Measurements from ENCODE around the gene S1PR4. TPM values are rescaled to one million over a fixed set of nuclear protein-coding genes. Genes with fewer than 3 reads are reported as not detected.

S1PR4 gene
- total and polyA plus RNA-seq, 7 experiments from 2014 or later: 61.0 to 589 (median 213) TPM

GRCh38 chr19:3183721-3184641 lies 5.4 kb downstream of the S1PR4 start:
- peaks cover 0 to 40% (median 12%) of the 10 kb centered on the region in 3 experiments for H3K36me3 ChIP-seq (ENCODE audit: control insufficient read depth in 2 of 3, insufficient read depth in 3 of 3, low read length in 3 of 3)
- Mint-ChIP-seq H3K36me3 (peaks cover 0 to 44% (median 18%) of the 10 kb centered on the region in 5 donors), H3K9me3 (peaks cover 0 to 3% (median 0%) of the 10 kb centered on the region in 11 donors), H3K27me3 (peaks cover 0 to 2% (median 0%) of the 10 kb centered on the region in 5 donors), H3K4me3 (peak overlapping the region; percentile 86 to 99 (median 94)), H3K4me1 (peaks cover 37 to 62% (median 49%) of the 10 kb centered on the region in 7 donors), H3K27ac (peak overlapping the region; percentile 78 to 99 (median 91))
- no peaks in the 10 kb centered on the region for H3K9me3 ChIP-seq (ENCODE audit: control insufficient read depth in 2 of 3, low read length in 3 of 3)
- no peak for ATAC-seq
- peak overlapping the region; percentile 34 for H3K27ac ChIP-seq (ENCODE audit: low read depth, low read length)
- no peaks in the 10 kb centered on the region for H3K27me3 ChIP-seq (ENCODE audit: control insufficient read depth in 2 of 2, insufficient read depth in 2 of 2, low read length in 2 of 2)
- intact Hi-C loops (cut with micrococcal nuclease): loop anchor here (2.0 to 5.0 kb wide), 4 partner anchors 233 to 1218 kb away; partner anchors contain the start of genes CHAF1A (in 1 of the 2), MRPL54 (in 1 of the 2), SH3GL1 (in 1 of the 2) and ZNF57 (in 1 of the 2)
- H3K4me3 ChIP-seq (ENCODE audit: low read length): peak overlapping the region; percentile 18
- no peak for DNase-seq
- ChIA-PET POLR2A (interaction anchor here (0.6 to 3.9 kb wide), 12 partner anchors 11 to 591 kb away, joined by 3 to 21 read pairs (median 4); partner anchors contain the start of gene TLE6), CTCF (interaction anchor here (0.6 to 1.8 kb wide), 4 partner anchors 20 to 205 kb away, joined by 3 to 5 read pairs (median 3); no protein-coding TSS in a partner anchor)
- peaks cover 52 to 59% of the 10 kb centered on the region in 2 donors for H3K4me1 ChIP-seq (ENCODE audit: control insufficient read depth in 2 of 2, insufficient read depth in 2 of 2, low read length in 2 of 2)

- DNase-seq: peak in 2 of 9 donors; percentile 45 to 78
- peak overlapping the region; percentile 71 for H3K4me3 ChIP-seq (ENCODE audit: low read length)
- peaks cover 43 to 66% (median 54%) of the 10 kb centered on the region in 7 donors for H3K4me1 Mint-ChIP-seq
- peaks cover 53 to 63% of the 10 kb centered on the region in 2 donors for H3K4me1 ChIP-seq (ENCODE audit: control insufficient read depth in 2 of 2, insufficient read depth in 2 of 2, low read length in 2 of 2)
- no peaks in the 10 kb centered on the region for H3K27me3 ChIP-seq (ENCODE audit: control insufficient read depth in 2 of 2, insufficient read depth in 2 of 2, low read length in 2 of 2)
- H3K36me3 ChIP-seq (ENCODE audit: control insufficient read depth in 2 of 3, insufficient read depth in 3 of 3, low read length in 3 of 3): peaks cover 0 to 30% (median 12%) of the 10 kb centered on the region in 3 experiments
- H3K9me3 Mint-ChIP-seq: peaks cover 0 to 3% (median 0%) of the 10 kb centered on the region in 11 donors
- ATAC-seq: peak; percentile 54
- H3K27ac ChIP-seq (ENCODE audit: low read depth, low read length): peak overlapping the region; percentile 74
- H3K4me3 Mint-ChIP-seq: peak overlapping the region; percentile 86 to 99 (median 94)
- H3K27ac Mint-ChIP-seq: peak overlapping the region; percentile 89 to 99 (median 91)
- ChIA-PET CTCF (interaction anchor here (0.7 to 1.8 kb wide), 2 partner anchors 21 to 23 kb away, joined by 3 to 5 read pairs; no protein-coding TSS in a partner anchor), POLR2A (interaction anchor here (0.7 to 3.9 kb wide), 11 partner anchors 8 to 1539 kb away, joined by 3 to 21 read pairs (median 4); no protein-coding TSS in a partner anchor)
- H3K36me3 Mint-ChIP-seq: peaks cover 0 to 36% (median 18%) of the 10 kb centered on the region in 5 donors
- peaks cover 0 to 2% (median 0%) of the 10 kb centered on the region in 5 donors for H3K27me3 Mint-ChIP-seq
- H3K9me3 ChIP-seq (ENCODE audit: control insufficient read depth in 2 of 3, low read length in 3 of 3): no peaks in the 10 kb centered on the region
- intact Hi-C loops (cut with micrococcal nuclease): loop anchor here (1.0 to 5.0 kb wide), 17 partner anchors 8 to 1607 kb away; partner anchors contain the start of genes MRPL54 (in 2 of the 2), APBA3 (in 1 of the 2), CACTIN (in 1 of the 2) and CHAF1A (in 1 of the 2)
Observed at GRCh38 chr19:3184847-3185460, 6.4 kb downstream of the S1PR4 start.

DNA sequence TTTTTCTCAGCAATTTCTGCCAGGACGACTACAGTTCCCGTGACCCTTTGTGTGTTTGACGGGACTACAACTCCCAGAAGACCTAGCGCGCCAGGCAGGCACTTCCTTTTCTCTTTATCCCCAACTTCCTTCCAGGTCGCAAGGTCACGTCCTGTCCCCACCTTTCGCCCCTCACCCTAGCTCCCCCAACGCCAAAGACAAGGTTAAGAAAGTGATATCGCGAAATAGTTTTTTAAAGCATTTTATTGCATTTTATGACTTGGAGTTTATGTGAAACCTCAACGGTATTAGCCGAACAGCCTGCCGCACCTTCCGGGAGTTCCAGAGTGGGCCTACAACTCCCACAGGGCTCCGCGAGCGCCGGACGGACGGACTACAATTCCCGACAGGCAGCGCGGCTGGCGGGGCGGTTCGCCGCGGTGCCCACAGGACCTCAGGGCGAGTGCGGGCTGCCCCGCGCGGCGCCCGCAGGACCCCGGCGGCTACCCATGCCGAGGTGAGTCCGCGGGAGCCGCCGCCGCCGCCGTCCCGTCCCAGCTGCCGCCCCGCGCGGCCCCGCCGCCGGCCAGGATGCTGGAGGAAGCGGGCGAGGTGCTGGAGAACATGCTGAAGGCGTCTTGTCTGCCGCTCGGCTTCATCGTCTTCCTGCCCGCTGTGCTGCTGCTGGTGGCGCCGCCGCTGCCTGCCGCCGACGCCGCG lies 7.0 kb downstream of the S1PR4 start, which contains the start of gene NCLN:
TSS of gene NCLN (plus strand) at position 470 of the 699 bp plus-strand sequence. CDS start at position 571, 101 bp downstream.
- POLR2A ChIA-PET: interaction anchor here (0.7 to 3.9 kb wide), 10 partner anchors 9 to 1539 kb away, joined by 3 to 21 read pairs (median 6); no protein-coding TSS in a partner anchor
- Mint-ChIP-seq H3K27ac (peak within 1 kb of the TSS; percentile 89 to 99 (median 91)), H3K36me3 (peaks cover 0 to 30% (median 13%) of the 10 kb centered on the region in 5 donors), H3K4me1 (peaks cover 43 to 66% (median 54%) of the 10 kb centered on the region in 7 donors), H3K4me3 (peak within 1 kb of the TSS; percentile 86 to 99 (median 94)), H3K9me3 (peaks cover 0 to 3% (median 0%) of the 10 kb centered on the region in 11 donors), H3K27me3 (peaks cover 0 to 2% (median 0%) of the 10 kb centered on the region in 5 donors)
- peak; percentile 92 to 98 (median 95) for DNase-seq
- H3K9me3 ChIP-seq (ENCODE audit: control insufficient read depth in 2 of 3, low read length in 3 of 3): no peaks in the 10 kb centered on the region
- CTCF ChIA-PET: interaction anchor here (0.6 to 1.8 kb wide), 2 partner anchors 24 to 424 kb away, joined by 3 to 5 read pairs; no protein-coding TSS in a partner anchor
- no peaks in the 10 kb centered on the region for H3K27me3 ChIP-seq (ENCODE audit: control insufficient read depth in 2 of 2, insufficient read depth in 2 of 2, low read length in 2 of 2)
- peak within 1 kb of the TSS; percentile 71 for H3K4me3 ChIP-seq (ENCODE audit: low read length)
- peaks cover 53 to 63% of the 10 kb centered on the region in 2 donors for H3K4me1 ChIP-seq (ENCODE audit: control insufficient read depth in 2 of 2, insufficient read depth in 2 of 2, low read length in 2 of 2)
- ATAC-seq: peak; percentile 94
- peak within 1 kb of the TSS; percentile 74 for H3K27ac ChIP-seq (ENCODE audit: low read depth, low read length)
- intact Hi-C loops (cut with micrococcal nuclease): loop anchor here (1.0 to 5.0 kb wide), 16 partner anchors 8 to 1607 kb away; partner anchors contain the start of genes MRPL54 (in 2 of the 2), APBA3 (in 1 of the 2), CACTIN (in 1 of the 2) and DOHH (in 1 of the 2)
- peaks cover 0 to 24% (median 9%) of the 10 kb centered on the region in 3 experiments for H3K36me3 ChIP-seq (ENCODE audit: control insufficient read depth in 2 of 3, insufficient read depth in 3 of 3, low read length in 3 of 3)

DNA sequence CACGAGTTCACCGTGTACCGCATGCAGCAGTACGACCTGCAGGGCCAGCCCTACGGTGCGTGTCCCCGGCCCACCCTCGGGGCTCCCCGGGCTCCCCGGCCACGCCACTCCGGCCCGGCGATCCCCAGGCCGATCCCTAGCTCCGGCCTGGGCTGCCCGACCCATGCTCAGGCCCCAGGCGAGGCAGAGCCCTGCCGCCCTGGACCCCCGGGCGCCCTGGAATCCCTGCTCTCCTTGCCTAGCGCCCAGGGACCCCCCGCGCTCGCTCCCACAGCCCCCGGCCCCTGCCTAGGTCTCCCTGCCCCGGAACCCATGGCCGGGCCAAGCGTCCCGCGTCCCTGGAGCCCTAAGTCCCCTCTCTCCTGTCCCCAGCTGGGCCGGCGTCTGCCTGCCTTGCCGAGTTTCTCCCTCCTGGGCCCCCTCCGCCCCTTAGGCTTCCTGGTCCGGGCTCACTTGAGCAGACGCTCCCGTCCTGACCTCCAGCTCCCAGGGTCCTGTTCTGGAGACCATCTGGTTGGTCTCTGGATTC lies 7.7 kb downstream of the S1PR4 start:
- peak overlapping the region; percentile 74 for H3K27ac ChIP-seq (ENCODE audit: low read depth, low read length)
- peaks cover 49 to 63% of the 10 kb centered on the region in 2 donors for H3K4me1 ChIP-seq (ENCODE audit: control insufficient read depth in 2 of 2, insufficient read depth in 2 of 2, low read length in 2 of 2)
- DNase-seq (no peak), ATAC-seq (no peak)
- no peaks in the 10 kb centered on the region for H3K9me3 ChIP-seq (ENCODE audit: control insufficient read depth in 2 of 3, low read length in 3 of 3)
- ChIA-PET POLR2A (interaction anchor here (1.0 to 3.9 kb wide), 4 partner anchors 10 to 24 kb away, joined by 3 to 21 read pairs (median 8); no protein-coding TSS in a partner anchor), CTCF (no interaction called here)
- peaks cover 0 to 19% (median 4%) of the 10 kb centered on the region in 3 experiments for H3K36me3 ChIP-seq (ENCODE audit: control insufficient read depth in 2 of 3, insufficient read depth in 3 of 3, low read length in 3 of 3)
- H3K4me3 ChIP-seq (ENCODE audit: low read length): peak overlapping the region; percentile 71
- intact Hi-C loops (cut with micrococcal nuclease): loop anchor here (5.0 kb wide), 4 partner anchors 149 to 1606 kb away; partner anchors contain the start of genes APBA3 (in 1 of the 2), CACTIN (in 1 of the 2), FEM1A (in 1 of the 2) and MRPL54 (in 1 of the 2)
- H3K4me3 Mint-ChIP-seq: peak overlapping the region; percentile 84 to 99 (median 90)
- peaks cover 0 to 2% (median 0%) of the 10 kb centered on the region in 5 donors for H3K27me3 Mint-ChIP-seq
- H3K27ac Mint-ChIP-seq: peak overlapping the region in 8 of 9 donors; percentile 48 to 91 (median 78)
- H3K27me3 ChIP-seq (ENCODE audit: control insufficient read depth in 2 of 2, insufficient read depth in 2 of 2, low read length in 2 of 2): no peaks in the 10 kb centered on the region
- peaks cover 0 to 24% (median 9%) of the 10 kb centered on the region in 5 donors for H3K36me3 Mint-ChIP-seq
- H3K4me1 Mint-ChIP-seq: peaks cover 43 to 67% (median 55%) of the 10 kb centered on the region in 7 donors
- H3K9me3 Mint-ChIP-seq: peaks cover 0 to 5% (median 0%) of the 10 kb centered on the region in 11 donors

All from naive thymus-derived CD4-positive, alpha-beta T cell (primary cell).